GM21360 (cell line): ENCODE measurements around the gene RIOK1.

ENCODE experiments used
- ATAC-seq: cut with Tn5 transposase; IDR thresholded peaks from one replicate; pipeline ENCODE4 v1.9.1; 2021; ENCODE audit warnings: mild to moderate bottlenecking, moderate library complexity; ENCODE audit not compliant: unreplicated experiment

RIOK1 gene

DNA sequence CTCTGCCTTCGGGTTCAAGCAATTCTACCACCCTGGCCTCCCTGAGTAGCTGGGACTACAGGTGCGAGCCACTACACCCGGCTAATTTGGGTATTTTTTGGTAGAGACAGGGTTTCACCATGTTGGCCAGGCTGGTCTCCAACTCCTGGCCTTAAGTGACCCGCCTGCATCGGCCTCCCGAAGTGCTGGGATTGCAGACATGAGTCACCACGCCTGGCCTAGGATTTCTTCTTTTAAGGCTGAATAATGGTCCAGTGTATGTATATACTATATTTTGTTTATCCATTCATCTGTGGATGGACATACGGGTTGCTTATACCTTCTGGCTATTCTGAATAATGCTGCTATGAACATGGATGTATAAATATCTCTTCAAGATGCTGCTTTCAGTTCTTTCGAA is 17.1 kb downstream of the RIOK1 start:
- ATAC-seq = no peak

DNA sequence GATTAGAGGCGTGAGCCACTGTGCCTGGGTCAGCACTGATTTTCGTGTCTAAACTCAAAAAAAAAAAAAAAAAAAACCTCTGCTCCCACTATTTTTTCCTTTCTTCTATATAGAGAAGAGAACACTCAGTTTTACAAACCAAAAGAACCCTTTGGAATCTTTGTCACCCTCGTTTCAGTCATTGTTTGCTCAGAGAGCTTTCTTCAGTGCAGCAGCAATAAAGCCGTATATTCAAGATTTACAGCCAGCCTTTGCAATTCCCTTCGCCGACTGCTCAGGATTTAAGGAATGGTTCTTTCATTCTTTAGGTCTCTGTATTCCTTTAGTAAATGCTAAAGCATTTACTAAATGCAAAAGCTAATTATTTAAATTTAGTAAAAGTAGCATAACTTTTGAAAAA is 20.1 kb downstream of the RIOK1 start:
- no peak for ATAC-seq

DNA sequence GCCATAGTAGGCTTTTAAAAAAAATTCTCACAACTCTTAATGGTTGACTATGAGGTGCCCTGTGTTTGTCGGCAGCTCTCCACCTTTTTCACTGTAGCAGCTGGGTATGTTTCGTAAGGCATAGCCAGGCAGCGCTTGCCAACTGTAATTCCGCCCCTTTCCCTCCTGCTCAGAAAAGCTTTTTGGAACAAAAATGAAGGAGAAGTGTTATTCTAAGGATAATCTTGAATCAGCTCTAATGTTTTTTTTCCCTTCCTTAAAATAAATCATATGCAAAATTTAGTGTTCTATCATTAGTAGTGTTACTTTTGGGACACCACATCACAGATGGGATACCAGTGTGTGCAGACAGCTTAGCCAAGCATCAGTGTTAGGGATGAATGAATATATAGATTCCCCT is 21.2 kb downstream of the RIOK1 start:
- ATAC-seq = no peak

DNA sequence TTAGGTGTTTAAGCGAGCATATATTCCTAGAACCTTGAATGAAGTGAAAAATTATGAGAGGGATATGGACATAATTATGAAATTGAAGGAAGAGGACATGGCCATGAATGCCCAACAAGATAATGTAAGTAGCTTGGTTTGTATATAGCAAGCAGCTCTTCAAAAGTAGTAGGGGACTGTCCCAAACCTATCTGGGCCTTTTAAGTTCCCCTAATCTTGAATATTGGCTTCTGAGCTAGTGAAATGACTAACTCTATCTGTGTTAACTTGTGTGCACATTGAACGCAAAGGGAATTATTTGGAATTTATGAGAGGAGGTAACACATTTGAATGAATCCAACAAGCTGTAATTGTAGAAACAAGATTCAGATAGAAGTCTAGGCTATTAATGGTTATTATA is 21.7 kb downstream of the RIOK1 start:
- ATAC-seq = no peak

DNA sequence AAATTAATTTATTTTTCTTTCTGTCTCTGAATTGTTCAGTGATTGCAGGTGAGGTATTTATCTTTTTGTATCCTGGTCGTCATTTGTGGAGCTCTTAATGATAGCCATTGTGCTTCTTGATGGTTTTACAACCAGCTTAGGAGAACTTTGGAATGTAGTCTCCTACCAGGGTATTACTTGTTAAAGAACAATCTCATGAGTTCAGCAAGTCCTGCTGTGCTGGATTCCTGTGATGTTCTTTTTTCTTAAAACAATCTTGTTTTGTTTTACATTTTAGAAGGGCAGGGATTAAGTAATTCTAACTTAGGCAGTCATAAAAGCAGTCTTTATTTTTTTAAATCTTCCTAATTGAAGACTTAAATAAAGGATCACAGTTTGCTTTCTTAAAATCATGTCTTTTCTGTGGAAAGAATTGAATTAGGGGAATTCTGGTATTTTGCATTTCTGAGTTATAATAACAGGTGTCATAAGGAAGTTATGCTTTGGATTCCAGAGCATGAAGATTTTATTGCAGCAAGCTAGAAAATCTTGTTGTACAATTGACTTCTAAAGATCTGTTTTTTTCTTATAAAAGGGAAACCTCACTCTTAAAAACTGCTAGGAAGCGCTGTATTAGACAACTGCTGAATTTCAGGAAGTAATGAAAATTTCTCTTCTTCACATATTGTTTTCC is 23.7 kb downstream of the RIOK1 start:
- ATAC-seq = no peak

DNA sequence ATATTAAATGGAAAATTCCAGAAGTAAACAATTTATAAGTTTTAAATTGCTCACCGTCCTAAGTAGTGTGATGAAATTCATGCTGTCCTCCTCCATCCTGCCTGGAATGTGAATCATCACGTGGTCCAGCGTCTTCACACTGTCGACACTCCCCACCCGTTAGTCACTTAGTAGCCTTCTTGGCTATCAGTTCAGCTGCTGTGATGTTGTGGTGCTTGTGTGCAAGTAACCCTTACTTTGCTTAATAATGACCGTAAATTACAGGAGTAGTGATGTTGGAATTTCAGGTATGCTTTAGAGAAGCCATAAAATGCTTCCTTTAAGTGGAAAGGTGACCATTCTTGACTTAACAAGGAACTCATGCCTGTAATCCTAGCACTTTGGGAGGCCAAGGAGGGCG is 25.2 kb downstream of the RIOK1 start:
- no peak for ATAC-seq

DNA sequence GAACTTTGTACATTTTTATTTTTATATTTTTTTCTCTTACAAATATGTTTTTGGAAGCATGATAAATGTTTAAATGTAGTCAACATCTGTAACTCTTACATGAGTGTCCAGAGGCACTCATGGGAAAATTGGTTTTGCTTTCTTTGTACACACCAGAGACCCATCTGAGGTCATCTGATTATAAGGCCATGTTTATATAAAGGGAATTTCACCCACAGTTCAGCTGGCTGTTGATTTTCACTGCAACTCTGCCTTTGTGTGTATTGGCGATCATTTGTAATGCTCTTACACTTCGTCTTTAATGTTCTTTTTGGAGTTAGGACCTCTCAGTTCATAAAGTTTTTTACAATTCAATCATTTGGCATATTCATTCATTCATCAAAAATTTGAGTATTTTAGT is 28.1 kb downstream of the RIOK1 start:
- ATAC-seq = no peak

DNA sequence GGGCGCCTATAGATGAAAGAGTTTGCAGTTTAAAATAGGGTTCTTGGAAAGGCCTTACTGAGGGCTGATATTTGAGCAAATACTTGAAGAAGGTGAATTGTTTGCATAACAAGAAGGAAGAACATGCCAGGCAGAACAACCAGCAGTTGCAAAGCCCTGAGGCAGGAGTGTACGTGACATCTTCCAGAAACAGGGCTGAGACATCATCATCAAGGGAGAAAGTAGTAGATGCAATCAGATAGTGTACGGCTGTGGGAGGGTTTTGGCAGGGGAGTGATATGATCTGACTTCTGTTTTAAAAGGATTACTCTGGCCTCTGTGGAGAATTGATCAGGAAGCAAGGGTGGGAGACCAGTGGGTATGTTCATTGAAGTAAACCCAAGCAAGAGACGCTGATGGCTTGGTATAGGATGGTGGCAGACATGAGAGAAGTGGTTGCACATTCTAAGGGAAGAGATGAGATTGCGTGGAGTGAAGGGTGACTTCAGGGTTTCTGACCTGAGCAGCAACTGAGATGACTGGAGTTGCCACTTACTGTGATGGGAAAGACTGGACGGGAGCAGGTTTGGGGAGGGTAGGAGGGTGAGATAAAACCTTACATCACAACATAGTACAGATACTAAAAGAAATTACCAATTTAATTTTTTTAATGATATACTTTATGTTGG is 28.8 kb downstream of the RIOK1 start:
- ATAC-seq = no peak

DNA sequence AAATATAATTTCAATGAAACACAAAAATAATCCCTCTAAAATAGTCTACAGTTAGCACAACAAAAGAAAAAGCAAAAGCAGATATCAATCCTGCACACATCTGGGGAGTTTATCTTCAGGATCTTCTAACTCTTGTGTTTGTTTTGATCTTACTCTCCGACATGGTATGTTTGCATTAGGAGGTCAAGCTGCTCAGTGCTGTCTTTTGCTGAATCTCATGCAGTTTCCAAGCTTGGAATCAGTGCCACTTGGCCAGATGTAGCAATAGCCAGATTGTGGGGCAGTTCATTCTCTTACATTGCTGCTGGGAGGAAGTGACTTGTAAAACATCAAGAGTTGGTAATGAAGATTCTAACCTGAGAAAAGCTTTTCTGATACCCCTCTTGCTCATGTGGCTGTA is 29.5 kb downstream of the RIOK1 start:
- no peak for ATAC-seq

DNA sequence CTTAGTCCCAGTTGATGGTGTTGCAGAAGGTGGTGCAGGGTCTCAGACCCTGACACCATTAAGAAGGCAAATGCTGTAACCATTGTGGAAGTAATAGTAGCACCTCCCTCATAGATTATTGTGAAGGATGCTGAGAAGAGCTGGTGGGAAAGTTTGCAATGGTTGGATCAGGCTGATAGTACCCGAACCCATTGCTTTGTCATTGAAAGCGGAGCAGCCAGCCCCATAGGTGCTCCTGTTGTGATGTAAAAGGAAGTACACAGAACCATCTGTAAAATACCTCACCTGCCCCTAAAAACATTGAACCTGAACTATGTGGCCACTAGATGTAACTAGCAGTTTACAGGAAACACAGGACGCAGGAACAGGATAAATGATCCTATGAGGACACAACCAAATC is 31.5 kb downstream of the RIOK1 start:
- no peak for ATAC-seq

DNA sequence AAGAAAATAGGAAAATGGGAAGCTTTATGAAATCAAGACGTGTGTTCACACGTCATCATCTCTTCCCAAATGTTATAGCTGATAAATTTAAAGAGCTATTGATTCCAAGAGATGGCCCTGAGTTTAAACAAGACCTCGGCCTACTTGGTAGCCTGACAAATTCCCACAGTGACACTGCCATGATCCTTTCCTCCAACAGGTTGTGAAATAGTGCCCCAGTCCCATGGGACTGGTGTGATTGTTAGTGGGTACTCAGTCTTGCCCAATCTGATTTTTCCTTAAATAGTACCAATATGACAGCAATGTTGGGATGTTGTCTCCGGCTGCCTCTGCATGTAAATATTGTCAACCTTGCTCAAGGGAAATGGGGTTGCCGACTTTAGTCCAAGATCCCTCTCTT is 34.5 kb downstream of the RIOK1 start:
- ATAC-seq = no peak

DNA sequence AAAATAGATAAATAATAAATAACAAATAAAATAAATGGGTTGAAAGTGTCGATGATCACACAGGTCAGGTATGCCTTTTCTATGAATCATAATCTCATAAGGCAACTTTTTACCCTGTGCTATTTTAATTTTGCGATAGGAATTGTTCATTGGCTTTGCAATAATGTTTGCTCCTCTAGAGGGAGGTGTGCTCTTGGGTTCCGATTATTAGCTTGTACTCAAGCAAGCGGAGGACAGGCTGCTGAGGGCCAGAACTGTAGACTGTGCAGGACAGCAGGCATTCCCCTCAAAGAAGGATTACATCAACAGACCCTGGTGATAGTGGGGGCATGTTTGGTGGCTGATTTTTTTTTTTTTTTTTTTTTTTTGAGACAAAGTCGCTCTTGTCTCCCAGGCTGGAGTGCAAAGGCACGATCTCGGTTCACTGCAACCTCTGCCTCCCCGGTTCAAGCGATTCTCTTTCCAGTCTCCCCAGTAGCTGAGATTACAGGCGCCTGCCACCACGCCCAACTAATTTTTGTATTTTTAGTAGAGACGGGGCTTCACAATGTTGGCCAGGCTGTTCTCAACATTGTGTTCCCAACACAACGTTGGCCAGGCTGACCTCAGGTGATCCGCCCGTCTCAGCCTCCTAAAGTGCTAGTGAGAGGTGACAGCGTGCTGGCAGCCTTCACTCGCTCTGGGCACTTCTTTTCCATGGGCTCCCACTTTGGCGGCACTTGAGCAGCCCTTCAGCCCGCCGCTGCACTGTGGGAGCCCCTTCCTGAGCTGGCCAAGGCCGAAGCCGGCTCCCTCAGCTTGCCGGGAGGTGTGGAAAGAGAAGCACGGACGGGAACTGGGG is 35.6 kb downstream of the RIOK1 start:
- no peak for ATAC-seq

DNA sequence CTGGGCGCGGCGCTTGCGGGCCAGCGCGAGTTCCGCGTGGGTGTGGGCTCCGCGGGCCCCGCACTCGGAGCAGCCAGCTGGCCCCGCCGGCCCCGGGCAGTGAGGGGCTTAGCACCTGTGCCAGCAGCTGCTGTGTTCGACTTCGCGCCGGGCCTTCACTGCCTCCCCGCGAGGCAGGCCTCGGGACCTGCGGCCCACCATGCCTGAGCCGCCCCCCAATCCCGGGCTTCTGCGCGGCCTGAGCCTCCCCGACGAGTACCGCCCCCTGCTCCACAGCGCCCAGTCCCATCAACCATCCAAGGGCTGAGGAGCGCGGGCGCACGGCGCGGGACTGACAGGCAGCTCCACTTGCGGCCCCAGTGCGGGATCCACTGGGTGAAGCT is 36.2 kb downstream of the RIOK1 start:
- ATAC-seq = no peak

DNA sequence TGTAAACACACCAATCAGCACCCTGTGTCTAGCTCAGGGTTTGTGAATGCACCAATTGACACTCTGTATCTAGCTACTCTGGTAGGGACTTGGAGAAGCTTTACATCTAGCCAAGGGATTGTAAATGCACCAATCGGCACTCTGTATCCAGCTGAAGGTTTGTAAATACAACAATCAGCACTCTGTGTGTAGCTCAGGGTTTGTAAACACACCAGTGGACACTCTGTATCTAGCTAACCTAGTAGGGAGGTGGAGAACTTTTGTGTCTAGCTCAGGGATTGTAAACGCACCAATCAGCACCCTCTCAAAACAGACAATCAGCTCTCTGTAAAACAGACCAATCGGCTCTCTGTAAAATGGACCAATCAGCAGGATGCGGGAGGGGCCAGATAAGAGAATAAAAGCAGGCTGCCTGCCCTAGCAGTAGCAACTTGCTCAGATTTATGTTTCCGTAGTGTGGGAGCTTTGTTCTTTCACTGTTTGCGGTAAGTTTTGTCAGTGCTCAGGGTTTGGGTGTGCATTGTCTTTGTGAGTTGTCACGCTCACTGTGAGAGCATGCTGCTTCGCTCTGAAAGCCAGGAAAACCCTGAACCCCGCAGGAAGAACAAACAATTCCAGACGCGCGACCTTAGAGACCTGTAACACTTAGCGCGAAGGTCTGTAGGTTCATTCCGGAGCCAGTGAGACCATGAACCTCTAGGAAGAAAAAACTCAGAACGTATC is 37.0 kb downstream of the RIOK1 start:
- ATAC-seq = no peak

DNA sequence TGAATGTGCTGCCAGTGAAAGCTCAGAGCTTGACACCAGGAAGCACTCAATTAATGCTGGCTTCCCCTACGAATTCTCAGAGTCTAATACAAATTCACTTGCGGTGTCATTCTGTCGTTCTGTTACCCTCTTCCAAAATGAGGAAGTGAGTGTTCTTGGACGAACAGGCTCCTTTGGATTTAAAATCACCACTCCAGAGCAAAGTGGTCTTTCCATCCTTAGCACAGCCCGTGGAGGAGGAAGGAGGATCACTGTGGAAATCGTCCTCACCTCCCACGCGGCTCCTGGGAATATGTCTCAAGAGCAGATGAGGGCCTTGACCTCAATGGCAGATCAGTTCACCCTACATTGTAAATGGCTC is 41.7 kb downstream of the RIOK1 start:
- no peak for ATAC-seq

DNA sequence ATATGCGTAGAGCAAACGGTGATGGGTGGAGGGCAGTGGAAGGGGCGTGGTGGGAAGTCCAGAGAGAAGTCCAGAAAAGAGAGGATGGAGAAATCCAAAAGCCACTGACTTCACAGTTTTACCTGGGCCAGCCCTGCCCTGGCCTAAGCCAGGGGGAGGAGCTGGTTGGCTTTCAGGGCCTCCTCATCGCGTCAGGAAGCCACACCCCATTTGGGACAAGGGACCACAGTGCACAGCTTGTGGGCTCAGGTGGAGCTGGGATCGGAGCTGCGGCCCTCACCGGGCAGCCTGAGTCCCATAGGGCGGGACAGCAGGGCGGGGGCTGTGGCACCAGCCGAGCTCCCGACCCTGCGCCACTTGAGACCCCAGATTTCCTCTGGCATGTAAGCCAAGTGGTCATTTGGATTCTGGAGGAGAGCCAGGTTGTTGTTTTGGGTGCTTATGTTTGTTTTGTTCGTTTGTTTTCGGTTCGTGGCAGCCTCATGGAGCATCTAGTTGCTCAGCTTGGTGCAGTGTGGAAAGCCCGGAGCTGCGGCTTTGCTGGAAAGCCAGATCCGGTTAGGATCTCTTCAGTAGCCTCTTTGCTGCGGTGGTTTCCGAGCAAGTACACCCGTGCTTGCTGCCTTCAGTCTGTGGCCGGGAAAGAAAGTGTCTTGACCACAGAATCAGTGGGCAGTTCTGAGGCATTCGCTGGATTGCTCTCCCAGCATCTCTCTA is 42.2 kb downstream of the RIOK1 start:
- ATAC-seq = no peak

DNA sequence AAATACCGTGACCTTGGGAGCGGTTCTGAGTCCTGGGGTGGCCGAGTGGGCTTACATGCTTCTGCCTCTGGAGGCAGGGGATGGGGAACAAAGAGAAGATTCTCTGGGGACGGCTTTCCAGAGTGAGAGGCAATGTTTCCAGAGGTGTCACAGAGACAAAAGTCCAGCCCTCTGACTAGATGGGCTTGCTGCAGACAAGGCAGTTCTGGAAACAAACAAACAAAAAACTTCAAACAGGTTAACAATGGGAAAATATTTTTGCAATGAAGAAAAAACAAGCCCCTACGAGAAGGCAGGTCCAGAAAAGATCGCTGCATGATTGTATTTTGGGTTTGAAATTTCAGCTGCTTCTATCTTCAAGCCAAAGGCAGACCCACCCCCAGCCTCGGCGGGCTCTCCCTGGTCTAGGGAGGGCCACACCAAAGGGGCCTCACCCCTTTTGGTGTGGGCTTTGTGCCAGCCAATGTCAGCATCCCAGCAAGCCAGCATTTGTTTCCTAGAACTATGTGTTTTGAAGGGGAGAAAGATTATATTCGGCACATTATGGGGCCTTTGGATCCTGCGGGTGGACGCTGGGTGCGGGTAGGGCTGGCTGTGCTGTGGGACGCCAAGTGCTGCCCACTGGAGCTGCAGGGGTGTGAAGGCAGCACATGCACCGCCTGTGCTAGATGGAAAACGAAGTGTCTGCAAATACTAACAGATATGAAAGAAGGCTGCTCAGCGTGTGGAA is 42.9 kb downstream of the RIOK1 start:
- ATAC-seq = no peak

DNA sequence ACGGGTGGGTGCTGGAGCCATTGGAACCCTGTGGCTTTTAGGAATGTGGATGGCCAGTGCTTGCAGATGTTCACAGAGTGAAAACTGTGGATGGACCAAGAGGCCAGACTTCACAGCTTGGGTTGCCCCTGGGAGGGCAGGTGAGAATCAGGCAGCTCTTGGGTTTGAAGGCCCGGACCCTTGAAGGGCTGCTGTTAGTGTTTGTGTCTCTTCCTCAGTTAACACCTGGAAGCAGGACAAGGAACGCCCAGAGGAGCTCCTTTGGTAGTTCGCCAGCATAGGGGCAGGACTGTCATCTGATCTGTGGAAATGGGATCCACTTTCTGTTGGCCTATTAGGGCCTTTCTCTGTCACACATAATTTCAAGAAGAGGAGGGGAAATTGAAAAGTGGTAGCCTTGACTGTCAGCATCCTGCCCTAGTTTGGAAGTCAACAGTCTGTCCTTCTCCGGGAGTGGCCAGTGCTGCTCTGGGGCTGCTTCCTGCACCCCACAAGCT is 43.6 kb downstream of the RIOK1 start:
- ATAC-seq = no peak

DNA sequence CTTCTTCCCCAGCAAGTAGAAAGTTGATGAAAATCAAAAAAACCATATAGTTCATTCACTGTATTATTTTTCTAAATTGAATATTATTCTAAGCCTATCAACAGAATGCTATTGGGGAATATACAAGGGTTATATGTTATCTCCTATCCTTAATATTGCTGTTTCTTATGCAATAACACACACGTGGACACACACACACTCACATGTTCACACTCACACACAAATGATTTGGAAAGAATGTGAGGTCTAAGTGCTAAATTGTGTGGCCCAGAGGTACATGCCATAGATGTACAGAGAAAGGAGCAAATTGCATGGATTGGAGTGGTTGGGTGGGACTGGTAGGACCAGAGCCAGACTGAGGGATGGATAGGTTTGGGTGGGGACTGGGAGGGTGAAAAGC is 45.1 kb downstream of the RIOK1 start:
- ATAC-seq = no peak

DNA sequence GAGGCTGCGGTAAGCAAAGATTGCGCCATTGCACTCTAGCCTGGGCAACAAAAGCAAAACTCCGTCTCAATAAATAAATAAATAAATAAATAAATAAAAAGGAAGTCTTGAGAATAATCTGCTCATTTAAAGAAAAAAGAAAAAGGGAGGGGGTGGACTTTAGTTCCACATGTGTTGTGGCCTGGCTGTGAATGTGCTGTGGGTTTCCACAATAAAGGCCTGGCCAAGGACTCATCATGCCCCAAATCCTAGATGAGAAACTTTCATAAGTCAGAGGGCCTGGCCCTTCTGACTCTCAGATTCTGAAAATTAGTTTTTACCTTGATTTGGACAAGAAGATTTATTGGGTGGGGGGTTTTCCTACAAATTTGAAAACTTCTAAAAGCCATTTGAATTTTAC is 48.4 kb downstream of the RIOK1 start:
- no peak for ATAC-seq
